Suppressor macrophage treated with lipopolysaccharide for 4 hours (primary cell): ENCODE measurements around the gene MICA.
"Not testable (repeated sequence)": the region's sequence is repeated elsewhere in the genome, so short reads cannot be mapped to it uniquely, and the experiment has no call there.

Source experiments
- DNase-seq: peaks from one replicate; pipeline ENCODE4 v3.0.0-alpha.2; 2020

MICA gene

GRCh38 chr6:31416394-31417014 lies 13.1 kb downstream of the MICA start:
- no peak for DNase-seq

GRCh38 chr6:31418251-31418650 lies 14.9 kb downstream of the MICA start:
- DNase-seq, result no peak

GRCh38 chr6:31419842-31420241 lies 16.4 kb downstream of the MICA start:
- DNase-seq, result no peak

DNA sequence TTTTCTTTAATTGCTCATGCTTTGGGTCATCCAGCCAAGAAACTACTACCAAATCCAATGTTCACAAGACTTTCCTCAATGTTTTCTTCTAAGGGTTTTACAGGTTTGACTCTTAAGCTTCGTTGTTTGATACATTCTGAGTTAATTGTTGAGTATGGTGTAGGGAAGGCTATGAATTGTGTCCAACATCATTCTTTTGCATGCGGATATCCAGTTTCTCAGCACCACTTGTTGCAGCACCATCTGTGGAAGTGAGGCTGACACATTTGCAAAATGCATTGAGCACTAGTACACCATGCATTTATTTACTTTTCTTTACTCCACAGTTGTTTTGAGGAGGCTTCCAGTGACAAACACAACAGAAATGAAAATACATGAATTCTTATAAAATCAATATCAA lies 17.2 kb downstream of the MICA start:
- DNase-seq, result no peak

DNA sequence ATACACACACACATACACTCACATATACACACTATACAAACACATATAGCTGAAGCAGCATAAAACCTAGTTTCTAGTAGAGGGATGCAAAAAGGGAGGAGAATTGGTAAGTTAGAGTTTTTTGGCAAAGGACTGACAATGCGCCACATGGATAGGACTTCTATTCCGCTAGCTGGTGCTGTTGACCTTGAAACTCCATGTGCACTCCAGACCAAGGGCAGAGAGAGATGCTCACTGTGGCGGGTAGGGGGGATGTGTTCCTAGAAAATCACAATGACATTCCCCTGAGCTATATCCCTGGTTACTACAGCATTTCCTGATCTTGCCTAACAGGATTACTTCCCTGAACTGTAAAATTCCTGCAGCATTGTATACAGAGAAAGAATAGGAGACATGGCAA lies 19.2 kb downstream of the MICA start:
- DNase-seq, result no peak

- DNase-seq, result no peak
These were observed 20.2 kb downstream of the MICA start for GRCh38 chr6:31423550-31423949.

- DNase-seq, result no peak
These were observed 23.3 kb downstream of the MICA start for GRCh38 chr6:31426395-31427354.

- no peak for DNase-seq
These were observed 27.1 kb downstream of the MICA start for GRCh38 chr6:31430449-31430848.

DNA sequence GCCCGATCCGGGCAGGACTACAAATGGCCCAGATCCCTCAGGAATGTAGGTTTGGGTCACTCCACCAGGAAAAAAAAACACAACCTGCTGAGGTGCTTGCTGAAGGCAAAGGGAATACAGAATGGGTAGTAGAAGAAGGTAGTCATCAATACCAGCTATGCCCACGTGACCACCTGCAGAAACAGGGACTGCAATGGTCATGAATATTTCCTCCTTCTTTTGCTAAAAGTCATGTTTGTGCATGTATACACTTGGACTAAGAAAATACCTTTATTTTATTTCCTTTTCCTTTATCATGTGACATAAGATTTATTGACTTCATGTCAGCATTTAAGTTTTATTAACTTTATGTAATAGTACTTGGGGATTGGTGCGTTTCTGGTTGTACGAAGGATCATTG lies 31.7 kb downstream of the MICA start:
- DNase-seq, result not testable (repeated sequence)

DNA sequence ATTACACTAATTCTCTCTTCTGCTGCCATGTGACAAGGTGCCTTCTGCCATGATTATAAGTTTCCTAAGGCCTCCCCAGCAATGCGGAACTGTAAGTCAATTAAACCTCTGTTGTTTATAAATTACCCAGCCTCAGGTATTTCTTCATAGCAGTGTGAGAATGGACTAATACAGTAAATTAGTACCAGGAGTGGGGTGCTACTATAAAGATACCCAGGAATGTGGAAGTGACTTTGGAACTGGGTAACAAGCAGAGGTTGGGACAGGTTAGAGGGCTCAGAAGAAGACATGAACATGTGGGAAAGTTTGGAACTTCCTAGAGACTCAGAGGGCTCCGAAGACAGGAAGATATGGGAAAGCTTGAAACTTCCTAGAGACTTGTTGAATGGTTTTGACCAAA lies 34.8 kb downstream of the MICA start:
- DNase-seq, result no peak

GRCh38 chr6:31438677-31439076 lies 35.3 kb downstream of the MICA start:
- DNase-seq, result no peak

- peak; percentile 88 for DNase-seq
These were observed 38.2 kb downstream of the MICA start for GRCh38 chr6:31441365-31442267.

DNA sequence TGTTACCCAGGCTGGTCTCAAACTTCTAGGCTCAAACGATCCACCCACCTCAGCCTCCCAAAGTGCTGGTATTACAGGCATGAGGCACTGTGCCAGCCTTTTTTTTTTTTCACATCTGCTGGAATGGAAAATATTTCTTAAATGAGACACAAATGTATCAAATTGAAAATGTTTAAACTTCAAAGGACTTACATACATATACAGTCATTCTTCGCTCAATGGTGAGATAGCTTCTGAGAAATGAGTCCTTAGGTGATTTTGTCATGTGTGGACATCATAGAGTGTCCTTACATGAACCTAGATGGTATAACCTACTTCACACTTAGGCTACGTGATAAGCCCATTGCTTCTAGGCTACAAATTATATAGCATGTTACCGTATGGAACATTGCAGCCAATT lies 43.1 kb downstream of the MICA start:
- DNase-seq, result no peak

DNA sequence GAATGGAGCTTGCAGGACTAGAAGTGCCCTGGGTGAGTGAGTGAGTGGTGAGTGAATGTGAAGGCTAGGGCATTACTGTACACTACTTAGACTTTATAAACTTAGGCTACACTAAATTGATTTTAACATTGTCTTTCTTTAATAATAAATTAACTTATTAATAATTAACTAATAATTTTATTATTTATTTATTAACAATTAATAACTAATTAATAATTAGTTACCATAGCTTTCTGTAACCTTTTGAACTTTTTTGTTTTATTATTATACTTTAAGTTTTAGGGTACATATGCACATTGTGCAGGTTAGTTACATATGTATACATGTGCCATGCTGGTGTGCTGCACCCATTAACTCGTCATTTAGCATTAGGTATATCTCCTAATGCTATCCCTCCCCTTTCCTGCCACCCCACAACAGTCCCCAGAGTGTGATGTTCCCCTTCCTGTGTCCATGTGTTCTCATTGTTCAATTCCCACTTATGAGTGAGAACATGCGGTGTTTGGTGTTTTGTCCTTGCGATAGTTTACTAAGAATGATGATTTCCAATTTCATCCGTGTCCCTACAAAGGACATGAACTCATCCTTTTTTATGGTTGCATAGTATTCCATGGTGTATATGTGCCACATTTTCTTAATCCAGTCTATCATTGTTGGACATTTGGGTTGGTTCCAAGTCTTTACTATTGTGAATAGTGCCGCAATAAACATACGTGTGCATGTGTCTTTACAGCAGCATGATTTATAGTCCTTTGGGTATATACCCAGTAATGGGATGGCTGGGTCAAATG lies 43.8 kb downstream of the MICA start:
- DNase-seq, result not testable (repeated sequence)

- no peak for DNase-seq
These were observed 47.4 kb downstream of the MICA start for GRCh38 chr6:31450751-31451150.

DNA sequence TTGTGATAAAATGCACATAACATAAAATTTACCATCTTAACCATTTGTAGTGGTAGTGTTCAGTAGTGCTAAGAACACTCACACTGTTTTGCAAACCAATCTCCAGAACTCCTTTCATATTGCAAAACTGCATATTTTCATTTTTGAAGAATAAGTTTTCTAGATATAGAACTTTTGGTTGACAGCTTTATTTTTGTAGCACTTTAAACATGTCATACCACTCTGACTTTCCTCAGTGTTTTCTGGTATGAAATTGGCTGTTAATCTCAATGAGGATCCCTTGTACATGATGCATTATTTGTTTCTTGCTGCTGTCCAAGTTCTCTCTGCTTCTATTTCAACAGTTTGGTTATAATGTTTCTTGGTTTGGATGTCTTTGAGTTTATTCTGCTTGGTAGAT lies 49.5 kb downstream of the MICA start:
- DNase-seq, result no peak

GRCh38 chr6:31453259-31453658 lies 49.9 kb downstream of the MICA start:
- peak; percentile 68 for DNase-seq

DNA sequence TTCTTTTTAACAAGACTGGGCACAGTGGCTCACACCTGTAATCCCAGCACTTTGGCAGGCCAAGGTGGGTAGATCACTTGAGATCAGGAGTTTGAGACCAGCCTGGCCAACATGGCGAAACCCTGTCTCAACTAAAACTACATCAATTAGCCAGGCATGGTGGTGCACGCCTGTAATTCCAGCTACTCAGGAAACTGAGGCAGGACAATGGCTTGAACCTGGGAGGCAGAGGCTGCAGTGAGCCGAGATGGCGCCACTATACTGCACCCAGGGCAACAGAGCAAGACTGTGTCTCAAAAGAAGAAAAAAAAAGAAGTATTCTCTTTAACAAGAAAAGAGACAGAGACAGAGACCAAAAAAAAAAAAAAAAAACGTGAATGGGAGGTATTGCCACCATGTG lies 56.5 kb downstream of the MICA start:
- not testable (repeated sequence) for DNase-seq

DNA sequence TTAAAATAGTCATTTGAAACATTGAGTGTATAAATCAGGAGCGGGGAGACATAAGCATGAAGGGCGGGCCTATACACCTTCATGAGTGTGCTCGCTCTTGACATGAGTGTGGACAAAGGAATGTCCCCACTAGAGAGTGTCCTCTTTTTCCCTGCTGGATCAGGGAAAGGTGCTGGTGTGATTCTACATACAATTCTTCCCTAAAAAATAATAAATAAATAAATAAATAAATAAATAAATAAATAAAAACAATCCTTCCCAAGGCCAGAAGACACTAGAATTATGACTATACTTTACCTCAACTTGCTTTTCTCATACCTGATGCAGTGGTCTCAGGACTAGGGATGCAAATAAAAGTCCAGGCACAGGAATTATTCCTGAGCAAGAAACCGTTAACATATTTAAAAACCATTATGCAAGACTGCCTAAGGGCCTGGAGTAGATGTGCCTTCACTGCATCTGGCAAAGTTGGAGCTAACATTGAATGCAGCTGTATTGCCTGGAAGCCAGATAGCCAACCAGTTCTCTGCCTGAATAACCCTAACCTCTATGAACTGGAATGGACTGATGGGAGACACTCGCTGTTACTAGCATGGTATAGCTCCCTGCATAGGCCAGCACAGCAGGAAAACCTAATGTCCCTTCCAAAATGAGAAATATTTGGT lies 57.1 kb downstream of the MICA start:
- no peak for DNase-seq

- no peak for DNase-seq
These were observed 58.9 kb downstream of the MICA start for GRCh38 chr6:31462026-31462963.
